ENCODE data around the gene AURKA.

AURKA gene

GRCh38 chr20:56376331-56376730 is 15.7 kb downstream of the AURKA start:
- H2AFZ ChIP-seq (ENCODE audit: low read length) = no peak overlapping the region
- no peaks in the 10 kb centered on the region for H3K27me3 ChIP-seq (replicated peaks; ENCODE audit: insufficient read depth, low read length)
- H3K9me3 ChIP-seq (replicated peaks; ENCODE audit: insufficient read depth, low read length) = no peaks in the 10 kb centered on the region
- no peaks in the 10 kb centered on the region for H3K4me1 ChIP-seq (ENCODE audit: low read length)
- peaks cover 26% of the 10 kb centered on the region for H3K36me3 ChIP-seq (replicated peaks; ENCODE audit: insufficient read depth, low read length)
- no peaks in the 10 kb centered on the region for H3F3A ChIP-seq (ENCODE audit: insufficient read depth, low read length)
- DNase-seq = no peak
- no peak overlapping the region for H3K27ac ChIP-seq (ENCODE audit: low read length)
- H3K79me2 ChIP-seq (ENCODE audit: low read length) = peaks cover 71% of the 10 kb centered on the region
- no peak overlapping the region for H3K9ac ChIP-seq (ENCODE audit: low read length)
- no peak for TF ChIP-seq EZH2 (optimal IDR thresholded peaks at IDR 0.05; ENCODE audit: low read depth, low read length)
- no peak for TF ChIP-seq CTCF (IDR thresholded peaks at IDR 0.05; ENCODE audit: low read length)
- TF ChIP-seq EZH2phosphoT487 (IDR thresholded peaks at IDR 0.05; ENCODE audit: low read length) = no peak
- H3K4me3 ChIP-seq (ENCODE audit: low read length) = no peak overlapping the region
- H3K9me2 ChIP-seq (replicated peaks; ENCODE audit: insufficient read depth, low read length) = no peaks in the 10 kb centered on the region
- H4K20me1 ChIP-seq (ENCODE audit: insufficient read depth, low read length) = no peaks in the 10 kb centered on the region
- H3K4me2 ChIP-seq (ENCODE audit: low read depth, low read length) = no peak overlapping the region

- Histone ChIP-seq H3K9me3 (replicated peaks; ENCODE audit: insufficient read depth, low read length) (no peaks in the 10 kb centered on the region), H3K9ac (ENCODE audit: low read length) (no peak overlapping the region), H3K79me2 (ENCODE audit: low read length) (peaks cover 56% of the 10 kb centered on the region), H4K20me1 (ENCODE audit: insufficient read depth, low read length) (no peaks in the 10 kb centered on the region), H3K4me3 (ENCODE audit: low read length) (no peak overlapping the region), H3K36me3 (replicated peaks; ENCODE audit: insufficient read depth, low read length) (peaks cover 24% of the 10 kb centered on the region), H3K27ac (ENCODE audit: low read length) (no peak overlapping the region), H3K9me2 (replicated peaks; ENCODE audit: insufficient read depth, low read length) (no peaks in the 10 kb centered on the region), H3K27me3 (replicated peaks; ENCODE audit: insufficient read depth, low read length) (no peaks in the 10 kb centered on the region), H3K4me1 (ENCODE audit: low read length) (no peaks in the 10 kb centered on the region), H2AFZ (ENCODE audit: low read length) (no peak overlapping the region), H3K4me2 (ENCODE audit: low read depth, low read length) (no peak overlapping the region), H3F3A (ENCODE audit: insufficient read depth, low read length) (no peaks in the 10 kb centered on the region)
- TF ChIP-seq EZH2phosphoT487 (IDR thresholded peaks at IDR 0.05; ENCODE audit: low read length) (no peak), EZH2 (optimal IDR thresholded peaks at IDR 0.05; ENCODE audit: low read depth, low read length) (no peak), CTCF (IDR thresholded peaks at IDR 0.05; ENCODE audit: low read length) (no peak)
- no peak for DNase-seq
Measured at GRCh38 chr20:56373942-56374341, 18.1 kb downstream of the AURKA start.

GRCh38 chr20:56372850-56373249 is 19.2 kb downstream of the AURKA start:
- Histone ChIP-seq H3K79me2 (ENCODE audit: low read length) (peaks cover 45% of the 10 kb centered on the region), H3K9ac (ENCODE audit: low read length) (no peak overlapping the region)

More at GRCh38 chr20:56372850-56373249, 19.2 kb downstream of the AURKA start:
- no peak for DNase-seq
- Histone ChIP-seq H3F3A (ENCODE audit: insufficient read depth, low read length) (0 out of 2 replicates have a peak, but pooled peaks cover 3% of the 10 kb centered on the region), H2AFZ (ENCODE audit: low read length) (no peak overlapping the region), H4K20me1 (ENCODE audit: insufficient read depth, low read length) (no peaks in the 10 kb centered on the region), H3K27me3 (replicated peaks; ENCODE audit: insufficient read depth, low read length) (no peaks in the 10 kb centered on the region), H3K4me1 (ENCODE audit: low read length) (no peaks in the 10 kb centered on the region), H3K36me3 (replicated peaks; ENCODE audit: insufficient read depth, low read length) (peaks cover 13% of the 10 kb centered on the region), H3K4me3 (ENCODE audit: low read length) (no peak overlapping the region), H3K9me3 (replicated peaks; ENCODE audit: insufficient read depth, low read length) (no peaks in the 10 kb centered on the region), H3K4me2 (ENCODE audit: low read depth, low read length) (no peak overlapping the region), H3K27ac (ENCODE audit: low read length) (no peak overlapping the region), H3K9me2 (replicated peaks; ENCODE audit: insufficient read depth, low read length) (no peaks in the 10 kb centered on the region)
- TF ChIP-seq CTCF (IDR thresholded peaks at IDR 0.05; ENCODE audit: low read length) (no peak), EZH2 (optimal IDR thresholded peaks at IDR 0.05; ENCODE audit: low read depth, low read length) (no peak), EZH2phosphoT487 (IDR thresholded peaks at IDR 0.05; ENCODE audit: low read length) (no peak)

Data from MM.1S (cell line).